Measurements from ENCODE around the gene SCNN1G.
"Not testable (repeated sequence)": the region's sequence is repeated elsewhere in the genome, so short reads cannot be mapped to it uniquely, and the experiment has no call there.

Gene SCNN1G

GRCh38 chr16:23182679-23183542 lies at the start of gene SCNN1G:
Gene SCNN1G (plus strand): TSS chr16:23182745. CDS start chr16:23186272, 3,527 bp downstream.
- no peak for DNase-seq

GRCh38 chr16:23132775-23133463 lies 49.6 kb upstream of the SCNN1G start:
- DNase-seq, result no peak

- DNase-seq, result no peak
Observed at GRCh38 chr16:23134274-23134673, 48.3 kb upstream of the SCNN1G start.

GRCh38 chr16:23137256-23137655 lies 45.3 kb upstream of the SCNN1G start:
- no peak for DNase-seq

GRCh38 chr16:23137818-23138217 lies 44.7 kb upstream of the SCNN1G start:
- no peak for DNase-seq

GRCh38 chr16:23140107-23140506 lies 42.4 kb upstream of the SCNN1G start:
- DNase-seq, result no peak

- DNase-seq, result no peak
Observed at GRCh38 chr16:23141033-23141432, 41.5 kb upstream of the SCNN1G start.

GRCh38 chr16:23141500-23141899 lies 41.0 kb upstream of the SCNN1G start:
- no peak for DNase-seq

- DNase-seq, result no peak
Observed at GRCh38 chr16:23141959-23142740, 40.4 kb upstream of the SCNN1G start.

GRCh38 chr16:23143391-23143790 lies 39.2 kb upstream of the SCNN1G start:
- DNase-seq, result no peak

- DNase-seq, result not testable (repeated sequence)
Observed at GRCh38 chr16:23144393-23144792, 38.2 kb upstream of the SCNN1G start.

GRCh38 chr16:23145186-23145585 lies 37.4 kb upstream of the SCNN1G start:
- DNase-seq, result no peak

GRCh38 chr16:23145608-23146007 lies 36.9 kb upstream of the SCNN1G start:
- no peak for DNase-seq

GRCh38 chr16:23146877-23147601 lies 35.5 kb upstream of the SCNN1G start:
- no peak for DNase-seq

GRCh38 chr16:23147666-23148065 lies 34.9 kb upstream of the SCNN1G start:
- DNase-seq, result no peak

GRCh38 chr16:23148166-23148512 lies 34.4 kb upstream of the SCNN1G start:
- DNase-seq, result no peak

- DNase-seq, result peak; percentile 44 to 46
Observed at GRCh38 chr16:23148513-23149266, 33.9 kb upstream of the SCNN1G start.

GRCh38 chr16:23149267-23149992 lies 33.1 kb upstream of the SCNN1G start, which contains the start of gene USP31:
Gene USP31 (minus strand): TSS chr16:23149452. CDS start chr16:23149270, 182 bp downstream.
- DNase-seq, result peak; percentile 84 to 86

- DNase-seq, result no peak
Observed at GRCh38 chr16:23149993-23150364, 32.6 kb upstream of the SCNN1G start.

- no peak for DNase-seq
Observed at GRCh38 chr16:23152386-23153178, 30.0 kb upstream of the SCNN1G start.

All from activated CD4-positive, alpha-beta T cell treated with anti-CD3 and anti-CD28 coated beads, Interleukin-2, amount 50 U/mL, for 4 hours (primary cell).